BJ (cell line): ENCODE data around the gene HOXC5. TPM values are rescaled to one million over a fixed set of nuclear protein-coding genes. Genes with fewer than 3 reads are reported as not detected.
"Not testable (repeated sequence)": the region's sequence is repeated elsewhere in the genome, so short reads cannot be mapped to it uniquely, and the experiment has no call there.

Experiments
- CTCF ChIA-PET: fragments of 350-600 bp; formaldehyde crosslinking; extraction: SDS; loops from one replicate; lab custom pipeline; 2021; ENCODE audit warnings: antibody characterized with exemption, inconsistent platforms; lab: Yijun Ruan, JAX
- POLR2A ChIA-PET: fragments of 300-600 bp; sonication (Branson Sonifier 250); formaldehyde crosslinking; extraction: SDS; loops from one replicate; lab custom pipeline; 2021; ENCODE audit warnings: antibody characterized with exemption; lab: Charles Lee
- DNase-seq: peaks from one replicate; pipeline ENCODE4 v3.0.0-alpha.2; 2011; ENCODE audit warnings: low read depth
- H3K27me3 ChIP-seq: 2 replicates; pipeline ENCODE4 v1.6.0; 2011; ENCODE audit warnings: low read length; ENCODE audit not compliant: control insufficient read depth, insufficient read depth
- H3K36me3 ChIP-seq: 2 replicates; pipeline ENCODE4 v1.5.1; 2011; ENCODE audit warnings: low read length; ENCODE audit not compliant: control insufficient read depth, insufficient read depth
- H3K4me3 ChIP-seq: 2 replicates; pipeline ENCODE4 v1.5.1; 2011; ENCODE audit warnings: low read depth, mild to moderate bottlenecking, control low read depth, low read length
- polyA plus RNA-seq: library from polyadenylated mRNA; depleted of rRNA; stranded (reverse); fragments of >200 nt; gene quantifications from 2 replicates; pipeline ENCODE4 v1.2.3, GENCODE V29; 2011
- TF ChIP-seq, protein P1 (sequence below): IDR thresholded peaks from 2 replicates; pipeline ENCODE4 v1.5.1; 2011; ENCODE audit warnings: low read depth, mild to moderate bottlenecking, control low read depth, inconsistent platforms, low read length, moderate library complexity; ENCODE audit not compliant: insufficient read depth

Gene HOXC5
- polyA plus RNA-seq, 1 experiment: not detected

DNA sequence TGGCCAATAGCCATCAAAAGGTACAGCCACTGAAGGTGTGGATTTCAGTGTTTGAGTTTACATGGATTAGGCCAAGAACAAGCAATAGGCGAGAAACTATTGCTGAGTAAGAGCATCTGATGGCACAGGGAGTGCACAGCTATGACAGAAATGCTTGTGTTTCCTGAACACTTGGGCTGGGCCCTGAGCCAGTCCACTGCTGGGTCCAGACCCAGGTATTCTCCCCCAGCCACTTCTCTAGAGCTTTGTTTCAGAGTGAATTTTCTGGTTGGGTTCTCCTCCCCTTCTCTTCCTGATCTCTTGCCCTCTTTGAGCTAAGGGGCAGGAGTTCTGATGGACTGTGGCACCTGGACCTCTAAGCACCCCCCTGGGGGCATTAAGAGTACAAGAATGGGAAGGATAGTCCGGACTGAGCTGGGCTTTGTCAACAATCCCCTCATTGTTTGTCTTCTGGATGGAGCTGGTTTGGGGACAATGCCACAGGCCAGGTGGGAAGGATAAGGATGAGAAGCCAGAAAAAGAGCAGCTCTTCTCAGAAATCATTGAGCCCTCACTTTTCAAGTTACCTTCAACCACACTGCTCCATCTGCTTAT, 8.3 kb downstream of the HOXC5 start:
- CTCF ChIA-PET: interaction anchor here (1.3 to 2.0 kb wide), 3 partner anchors 9 to 160 kb away, joined by 4 to 13 read pairs (median 6); partner anchors contain the start of gene HOXC5

GRCh38 chr12:54042033-54042432, 9.2 kb downstream of the HOXC5 start:
- ChIA-PET POLR2A (interaction anchor here (0.5 kb wide), 1 partner anchor 13 kb away, joined by 3 read pairs; no protein-coding TSS in a partner anchor), CTCF (interaction anchor here (2.0 kb wide), 1 partner anchor 10 kb away, joined by 13 read pairs; the partner anchor contains the start of gene HOXC5)
- H3K36me3 ChIP-seq, H3K4me3 ChIP-seq, DNase-seq: not testable (repeated sequence)
- H3K27me3 ChIP-seq: peaks cover 23% of the 10 kb centered on the region

More for the DNA sequence above, 8.3 kb downstream of the HOXC5 start:
- TF ChIP-seq, protein P1, sequence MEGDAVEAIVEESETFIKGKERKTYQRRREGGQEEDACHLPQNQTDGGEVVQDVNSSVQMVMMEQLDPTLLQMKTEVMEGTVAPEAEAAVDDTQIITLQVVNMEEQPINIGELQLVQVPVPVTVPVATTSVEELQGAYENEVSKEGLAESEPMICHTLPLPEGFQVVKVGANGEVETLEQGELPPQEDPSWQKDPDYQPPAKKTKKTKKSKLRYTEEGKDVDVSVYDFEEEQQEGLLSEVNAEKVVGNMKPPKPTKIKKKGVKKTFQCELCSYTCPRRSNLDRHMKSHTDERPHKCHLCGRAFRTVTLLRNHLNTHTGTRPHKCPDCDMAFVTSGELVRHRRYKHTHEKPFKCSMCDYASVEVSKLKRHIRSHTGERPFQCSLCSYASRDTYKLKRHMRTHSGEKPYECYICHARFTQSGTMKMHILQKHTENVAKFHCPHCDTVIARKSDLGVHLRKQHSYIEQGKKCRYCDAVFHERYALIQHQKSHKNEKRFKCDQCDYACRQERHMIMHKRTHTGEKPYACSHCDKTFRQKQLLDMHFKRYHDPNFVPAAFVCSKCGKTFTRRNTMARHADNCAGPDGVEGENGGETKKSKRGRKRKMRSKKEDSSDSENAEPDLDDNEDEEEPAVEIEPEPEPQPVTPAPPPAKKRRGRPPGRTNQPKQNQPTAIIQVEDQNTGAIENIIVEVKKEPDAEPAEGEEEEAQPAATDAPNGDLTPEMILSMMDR: no peak
- POLR2A ChIA-PET: interaction anchor here (0.5 kb wide), 1 partner anchor 13 kb away, joined by 3 read pairs; no protein-coding TSS in a partner anchor
- Histone ChIP-seq H3K4me3 (no peak overlapping the region), H3K27me3 (peaks cover 18% of the 10 kb centered on the region), H3K36me3 (no peaks in the 10 kb centered on the region)
- DNase-seq: no peak

DNA sequence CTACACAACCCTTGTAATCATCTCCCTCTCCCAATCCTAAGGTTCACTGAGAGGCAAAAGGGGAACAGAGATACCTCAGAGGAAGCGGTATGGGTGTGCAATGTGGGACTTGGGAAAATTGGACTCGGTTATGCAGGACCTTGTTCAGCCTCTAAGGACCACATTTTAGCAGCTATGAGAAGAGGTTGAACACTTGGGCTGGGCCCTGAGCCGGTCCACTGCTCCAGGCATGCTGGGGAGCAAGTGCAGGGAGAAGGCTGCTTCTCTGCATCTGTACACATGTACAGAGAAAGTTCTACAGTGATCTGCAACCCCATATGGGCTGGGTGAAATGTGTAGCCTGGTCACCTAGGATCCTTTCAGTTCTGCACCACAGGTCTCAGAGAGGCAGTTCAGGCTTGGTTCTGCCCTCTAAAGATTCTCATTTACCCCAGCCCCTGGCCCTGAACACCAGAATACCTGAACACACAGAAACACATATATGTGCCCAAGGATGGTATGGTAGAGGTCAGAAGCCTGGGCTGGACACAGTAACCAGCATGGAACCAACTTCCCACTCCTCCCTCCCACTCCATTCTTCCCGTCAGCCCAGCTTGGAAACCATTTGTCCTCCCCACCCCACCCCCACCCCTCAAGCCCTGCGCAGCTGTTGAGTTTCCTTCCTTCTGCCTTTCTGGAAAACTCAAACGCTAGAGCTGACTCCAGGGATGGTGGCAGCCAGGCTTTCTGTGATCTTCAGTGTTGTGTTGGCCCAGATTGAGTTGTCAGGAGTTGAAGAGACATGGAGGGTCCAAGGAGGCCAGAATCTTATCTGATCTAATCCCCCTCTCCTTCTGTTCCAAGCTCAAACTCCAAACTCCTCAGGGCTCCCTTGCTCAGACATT, 10.4 kb downstream of the HOXC5 start:
- ChIA-PET POLR2A (no interaction called here), CTCF (interaction anchor here (1.2 to 1.3 kb wide), 2 partner anchors 9 to 148 kb away, joined by 3 read pairs; no protein-coding TSS in a partner anchor)

DNA sequence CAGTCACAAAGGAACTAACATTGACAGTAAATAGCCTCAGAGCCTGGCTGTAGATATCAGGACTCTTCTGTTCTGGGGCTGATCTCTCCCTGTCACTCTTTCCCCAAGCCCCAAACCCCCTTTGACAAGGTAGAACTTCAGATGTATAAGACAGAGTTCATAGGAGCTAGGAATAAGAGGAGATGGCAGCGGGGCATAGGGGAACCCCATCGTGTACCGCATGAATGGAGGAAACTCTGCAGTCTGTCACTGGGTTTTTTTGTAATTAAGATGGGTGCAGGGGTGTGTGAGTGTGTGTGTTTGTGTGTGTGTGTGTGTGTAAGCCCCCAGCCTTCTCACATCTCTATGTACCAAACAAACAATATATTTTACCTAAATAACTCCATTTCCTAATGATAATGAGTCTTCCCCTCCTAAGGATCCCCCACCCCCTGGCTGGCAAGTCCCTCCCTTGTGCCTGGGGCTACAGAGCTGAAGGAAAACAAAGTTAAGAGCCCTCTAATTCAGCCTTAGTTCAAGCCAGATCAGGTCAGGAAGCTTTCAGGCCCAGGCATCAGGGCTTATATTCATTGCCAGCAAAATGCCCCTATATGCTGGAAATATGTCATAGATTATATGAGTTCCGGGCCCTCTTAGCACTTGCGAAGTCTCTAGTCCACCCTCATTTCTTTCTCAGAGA, 11.7 kb downstream of the HOXC5 start:
- H3K4me3 ChIP-seq: no peak overlapping the region
- H3K27me3 ChIP-seq: peaks cover 21% of the 10 kb centered on the region
- no peak for DNase-seq
- ChIA-PET CTCF (interaction anchor here (0.6 to 1.3 kb wide), 2 partner anchors 12 to 147 kb away, joined by 3 read pairs; no protein-coding TSS in a partner anchor), POLR2A (no interaction called here)
- TF ChIP-seq, protein P1: no peak
- H3K36me3 ChIP-seq: no peaks in the 10 kb centered on the region

More for the DNA sequence above, 10.4 kb downstream of the HOXC5 start:
- Histone ChIP-seq H3K36me3 (no peaks in the 10 kb centered on the region), H3K27me3 (peaks cover 23% of the 10 kb centered on the region), H3K4me3 (no peak overlapping the region)
- TF ChIP-seq, protein P1: no peak
- DNase-seq: no peak

GRCh38 chr12:54045401-54045800, 12.6 kb downstream of the HOXC5 start:
- no peak for DNase-seq
- CTCF ChIA-PET: no interaction called here
- Histone ChIP-seq H3K36me3 (no peaks in the 10 kb centered on the region), H3K4me3 (no peak overlapping the region), H3K27me3 (peaks cover 23% of the 10 kb centered on the region)
- POLR2A ChIA-PET: no interaction called here
- TF ChIP-seq, protein P1: no peak
